Suppressor macrophage (primary cell): ENCODE data around the gene ACTN1.
A peak's percentile ranks its signal among the peaks of the same experiment; 100 is the strongest.

Source experiments
- DNase-seq, 4 experiments: peaks; one replicate each; pipeline ENCODE4 v3.0.0-alpha.2; 2020 to 2022

Gene ACTN1

GRCh38 chr14:68913516-68913915 lies 65.6 kb downstream of the ACTN1 start:
- DNase-seq: peak in 2 of 4 experiments; percentile 33 to 41

DNA sequence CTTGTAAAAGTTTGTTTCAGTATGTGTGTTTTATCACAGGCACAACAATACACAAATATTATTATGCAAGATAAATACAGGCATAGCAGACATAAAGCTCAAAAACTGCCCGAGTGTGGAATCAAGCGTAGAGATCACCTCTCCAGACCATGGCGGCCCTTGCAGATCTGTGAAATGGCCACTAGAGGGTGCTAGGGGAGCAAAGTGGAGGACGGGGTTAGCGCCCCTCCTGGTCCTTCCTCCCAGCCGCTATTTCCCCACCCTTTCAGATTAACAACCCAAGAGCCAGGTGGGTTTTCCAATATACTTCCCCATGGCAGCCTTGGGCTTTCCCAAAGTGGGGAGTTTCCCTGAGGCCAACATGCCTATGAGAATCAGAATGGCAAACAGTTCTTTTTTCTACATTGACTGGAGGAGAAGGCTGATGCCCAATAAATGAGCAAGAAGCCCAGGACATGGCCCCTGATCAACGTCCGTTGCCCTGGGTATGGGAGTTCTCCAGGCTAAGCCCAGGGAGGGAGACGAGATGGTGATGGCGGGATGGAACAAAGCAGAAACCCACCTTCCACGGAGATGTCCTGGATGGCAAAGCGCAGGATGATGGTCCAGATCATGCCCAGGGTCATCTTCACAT lies 67.4 kb downstream of the ACTN1 start:
- DNase-seq: peak; percentile 85 to 89 (median 86)

DNA sequence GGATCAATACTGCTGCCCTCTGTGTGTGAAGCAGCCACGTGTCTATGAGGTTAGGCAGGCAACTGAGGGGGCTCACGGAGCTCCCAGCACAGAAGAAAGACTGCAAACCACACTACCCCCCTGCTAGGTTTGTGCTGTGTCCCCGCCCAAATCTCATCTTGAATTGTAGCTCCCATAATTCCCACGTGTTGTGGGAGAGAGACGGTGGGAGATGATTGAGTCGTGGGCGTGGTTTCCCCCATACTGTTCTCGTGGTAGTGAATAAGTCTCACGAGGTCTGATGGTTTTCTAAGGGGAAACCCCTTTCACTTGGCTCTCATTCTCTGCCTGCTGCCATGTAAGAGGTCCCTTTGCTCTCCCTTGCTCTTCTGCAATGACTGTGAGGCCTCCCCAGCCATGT lies 68.6 kb downstream of the ACTN1 start:
- peak; percentile 39 to 64 (median 60) for DNase-seq

GRCh38 chr14:68908803-68909202 lies 70.3 kb downstream of the ACTN1 start:
- no peak for DNase-seq

DNA sequence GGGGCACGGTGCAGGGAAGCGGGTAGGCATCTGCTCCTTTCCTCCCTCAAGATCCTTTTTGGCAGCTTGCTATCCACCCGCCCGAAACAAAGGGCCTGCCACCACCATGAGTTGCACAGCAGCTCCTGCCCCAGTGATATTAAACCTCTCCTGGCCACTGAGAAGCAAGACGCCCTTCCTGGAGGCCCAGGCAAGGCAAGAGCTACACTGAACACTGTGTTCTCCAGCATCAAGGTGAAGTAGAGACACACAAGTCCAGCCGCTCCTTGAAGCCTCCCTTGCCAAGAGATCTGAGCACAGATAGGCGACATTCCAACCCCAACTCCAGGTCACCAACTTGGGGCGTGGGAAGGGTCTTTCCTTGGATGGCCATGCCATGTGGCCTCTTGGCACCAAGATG lies 70.9 kb downstream of the ACTN1 start:
- no peak for DNase-seq

- no peak for DNase-seq
Measured at GRCh38 chr14:68906439-68906838, 72.7 kb downstream of the ACTN1 start.

DNA sequence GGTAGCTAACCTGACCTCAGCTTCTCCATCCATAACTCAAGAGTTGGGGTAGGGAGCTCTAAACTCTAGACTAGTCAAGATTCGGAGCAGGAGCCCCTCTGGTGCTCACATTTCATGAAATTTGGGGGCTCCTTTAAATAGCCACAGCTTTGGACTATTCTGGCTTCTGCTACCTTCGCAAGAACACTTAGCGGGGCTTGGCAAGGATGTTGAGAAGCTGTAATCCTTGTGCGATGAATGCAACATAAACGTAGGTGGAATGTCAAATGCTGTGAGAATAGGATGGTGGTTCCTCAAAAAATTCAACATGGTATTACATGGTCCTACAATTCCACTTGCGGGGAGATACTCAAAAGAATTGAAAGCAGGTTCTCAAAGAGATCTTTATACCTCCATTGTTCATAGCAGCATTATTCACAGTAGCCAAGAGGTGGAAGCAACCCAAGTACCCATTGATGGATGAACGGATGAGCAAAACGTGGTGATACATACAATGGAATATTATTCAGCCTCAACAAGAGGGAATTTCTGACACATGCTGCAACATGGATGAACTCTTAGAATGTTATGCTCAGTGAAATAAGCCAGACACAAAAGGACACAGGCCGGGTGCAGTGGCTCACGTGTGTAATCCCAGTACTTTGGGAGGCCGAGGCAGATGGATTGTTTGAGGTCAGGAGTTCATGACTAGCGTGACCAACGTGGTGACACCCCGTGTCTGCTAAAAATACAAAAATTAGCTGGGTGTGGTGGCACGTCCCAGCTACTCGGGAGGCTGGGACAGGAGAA lies 73.8 kb downstream of the ACTN1 start:
- no peak for DNase-seq

DNA sequence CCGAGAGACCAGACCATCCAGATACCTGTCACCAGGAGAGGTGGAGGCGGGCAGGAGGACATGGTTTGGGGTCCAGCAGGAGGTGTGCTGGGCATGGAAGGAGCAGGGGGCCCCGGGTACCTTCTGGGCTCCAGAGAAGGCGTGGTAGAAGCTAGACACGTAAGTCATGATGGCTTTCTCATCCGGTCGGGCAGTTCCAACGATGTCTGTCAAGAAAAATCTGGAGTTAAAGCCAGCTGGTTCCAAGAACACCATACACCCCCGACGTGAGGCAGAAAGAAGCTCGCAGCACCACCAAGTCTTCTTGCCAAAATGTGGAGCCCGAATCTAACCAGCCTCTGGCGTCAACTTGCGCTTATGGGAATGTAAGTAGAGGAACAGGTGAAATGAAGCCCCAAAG lies 76.7 kb downstream of the ACTN1 start:
- DNase-seq: no peak

GRCh38 chr14:68899033-68899603 lies 80.0 kb downstream of the ACTN1 start:
- no peak for DNase-seq

DNA sequence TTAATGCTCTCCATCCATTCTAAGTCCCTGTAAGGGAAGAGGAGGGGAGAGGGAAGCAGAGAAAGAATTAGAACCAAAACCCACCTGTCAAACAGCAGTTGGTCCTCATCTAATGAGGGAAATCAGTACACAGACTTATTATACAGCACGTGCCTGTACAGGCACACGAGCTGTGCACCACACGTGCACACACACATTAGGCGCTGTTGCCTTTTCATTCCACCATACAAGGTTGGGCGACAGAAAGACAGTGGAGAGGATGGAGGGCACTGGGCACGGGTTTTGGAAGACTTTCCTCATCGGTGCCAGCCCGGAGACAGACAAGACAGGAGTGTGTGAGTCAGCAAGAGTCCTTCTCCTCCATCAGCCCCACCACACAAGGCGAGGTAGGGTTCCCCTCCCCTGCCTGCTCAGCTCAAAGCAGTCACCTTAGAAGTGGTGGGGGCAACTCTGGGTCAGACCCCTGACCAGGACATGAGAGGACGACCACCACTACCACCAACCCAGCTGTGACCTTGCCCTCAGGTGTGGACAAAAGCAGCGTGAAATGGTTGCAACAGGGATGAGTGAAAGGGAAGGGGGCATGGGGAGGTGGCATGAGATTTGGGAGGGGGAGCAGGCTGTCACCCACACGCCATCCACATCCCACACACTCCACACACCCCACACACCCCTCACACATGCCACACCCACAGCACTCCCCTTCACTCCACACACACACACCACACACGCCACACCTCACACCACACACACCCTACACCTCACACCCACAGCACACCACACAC lies 80.7 kb downstream of the ACTN1 start:
- peak in 3 of 4 experiments; percentile 17 to 34 (median 18) for DNase-seq

GRCh38 chr14:68897559-68898155 lies 81.4 kb downstream of the ACTN1 start:
- peak; percentile 61 to 86 (median 76) for DNase-seq

DNA sequence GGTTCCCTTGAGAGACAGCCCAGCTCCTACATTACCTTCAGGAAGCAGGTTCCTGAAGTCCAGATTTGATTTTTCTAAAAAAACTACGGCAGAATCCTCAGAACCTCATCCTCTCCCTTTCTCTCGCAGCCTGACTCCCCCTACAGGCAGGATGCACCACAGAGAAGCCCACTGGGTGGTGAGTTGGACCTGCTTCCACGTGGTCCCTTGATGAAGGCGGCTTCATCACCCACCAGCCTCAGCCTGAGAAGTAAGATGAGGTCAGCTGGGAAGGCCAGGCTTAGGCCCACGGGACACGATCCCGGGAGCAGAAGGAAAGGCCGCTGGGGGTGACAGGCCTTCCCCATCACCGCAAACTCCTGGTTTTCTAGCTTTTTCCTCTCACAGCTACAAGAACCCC lies 83.0 kb downstream of the ACTN1 start:
- no peak for DNase-seq

- peak; percentile 52 to 80 (median 73) for DNase-seq
Measured at GRCh38 chr14:68894802-68895703, 84.0 kb downstream of the ACTN1 start.

- no peak for DNase-seq
Measured at GRCh38 chr14:68894123-68894522, 85.0 kb downstream of the ACTN1 start.

GRCh38 chr14:68893566-68893965 lies 85.5 kb downstream of the ACTN1 start:
- DNase-seq: no peak

DNA sequence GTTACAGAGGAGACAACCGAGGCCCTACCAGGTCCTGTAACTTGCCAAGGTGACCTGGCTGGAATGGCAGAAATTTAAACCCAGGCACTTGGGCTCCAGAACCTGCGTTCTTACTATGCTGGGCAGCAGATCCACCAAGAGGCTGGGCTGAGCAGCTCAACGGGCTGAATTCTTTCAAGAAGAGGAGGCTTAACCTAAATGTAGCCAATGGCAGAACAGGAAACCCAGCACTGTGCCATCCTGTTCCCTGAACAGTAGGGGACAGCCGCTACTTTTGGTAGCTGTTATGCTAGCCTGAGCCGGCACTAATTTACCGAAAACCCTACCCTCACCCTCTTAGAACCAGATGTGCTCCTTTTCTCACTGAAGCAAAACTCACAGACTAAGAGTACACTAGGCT lies 86.1 kb downstream of the ACTN1 start:
- no peak for DNase-seq

DNA sequence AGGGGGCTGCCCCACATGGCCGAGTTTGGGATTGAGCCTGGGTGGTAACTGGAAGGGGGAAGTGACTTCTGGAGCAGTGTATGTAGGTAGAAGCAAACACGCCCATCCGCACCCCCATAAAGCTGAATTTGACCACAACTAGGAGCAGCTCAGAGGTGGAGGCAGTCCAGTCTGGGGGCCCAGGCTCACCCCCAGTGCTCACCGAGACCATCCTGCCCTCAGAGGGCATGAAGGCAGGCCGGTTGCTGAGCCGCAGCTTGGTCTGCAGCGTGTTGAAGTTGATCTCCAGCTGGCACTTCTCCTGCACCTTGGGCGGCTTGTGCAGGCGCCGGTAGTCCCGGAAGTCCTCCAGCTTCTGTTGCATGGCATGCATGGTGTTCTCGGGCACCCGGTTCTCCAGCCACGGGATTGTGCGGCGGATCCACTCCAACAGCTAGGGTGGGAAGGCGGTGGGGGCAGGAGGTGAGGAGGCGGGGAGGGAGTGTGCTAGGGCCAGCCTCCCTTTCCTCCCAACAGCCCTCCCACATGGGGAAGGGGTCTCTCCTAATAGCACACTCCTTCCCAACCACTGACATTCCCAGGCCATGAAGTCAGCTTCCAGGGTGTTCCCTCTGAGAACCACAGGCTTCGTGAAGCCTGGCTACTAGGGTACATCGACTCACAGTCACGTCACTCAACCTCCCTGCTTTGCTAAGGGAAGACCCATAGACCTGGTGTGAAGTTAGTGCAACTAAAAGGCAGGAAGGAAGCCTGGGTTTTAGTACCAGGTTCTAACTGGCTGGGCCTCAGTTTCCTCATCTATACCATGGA lies 87.0 kb downstream of the ACTN1 start:
- DNase-seq: peak in 1 of 4 experiments; percentile 1

- DNase-seq: peak in 1 of 4 experiments; percentile 1
Measured at GRCh38 chr14:68890173-68890931, 88.8 kb downstream of the ACTN1 start.

DNA sequence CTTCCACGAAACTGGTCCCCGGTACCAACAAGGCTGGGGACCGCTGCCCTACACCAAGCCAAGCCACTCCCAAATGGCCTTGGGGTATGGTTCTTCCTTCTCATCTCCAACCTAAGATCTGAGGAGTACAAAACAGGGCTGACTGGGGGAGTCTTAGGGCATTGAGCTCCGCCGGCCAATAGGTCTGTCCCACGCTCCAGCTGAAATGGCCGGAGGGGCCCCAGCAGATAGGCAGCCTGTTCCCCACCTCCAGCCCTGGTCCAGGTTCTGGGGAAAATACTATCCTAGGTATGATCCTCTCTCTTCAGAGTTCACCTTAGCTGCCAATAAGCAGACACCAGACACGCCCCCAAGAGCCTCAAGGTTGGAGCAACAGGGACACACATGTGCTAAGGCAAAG lies 90.2 kb downstream of the ACTN1 start:
- peak in 1 of 4 experiments; percentile 1 for DNase-seq
